Gastroesophageal sphincter (tissue), 3 donors: ENCODE results near the gene BUD13.

ENCODE experiments used
- EP300 ChIP-seq: sonication (generic); formaldehyde crosslinking; IDR thresholded peaks from one replicate; pipeline ENCODE4 v1.6.1; 2017; ENCODE audit warnings: antibody characterized with exemption, mild to moderate bottlenecking
- POLR2A ChIP-seq, 2 donors: fragments of 450-650 bp; IDR thresholded peaks; one replicate each; pipeline ENCODE4 v1.6.1; 2017; ENCODE audit warnings: antibody characterized with exemption in 2 of 2, mild to moderate bottlenecking in 2 of 2, moderate library complexity in 1 of 2
- POLR2AphosphoS5 ChIP-seq: sonication (generic); formaldehyde crosslinking; IDR thresholded peaks from one replicate; pipeline ENCODE4 v1.6.1; 2017; ENCODE audit warnings: antibody characterized with exemption
- TF ChIP-seq, protein P1 (sequence below), 4 experiments: fragments of 200-600 bp in 2 of 4; fragments of 450-650 bp in 2 of 4; sonication (generic) in 1 of 4; IDR thresholded peaks; one replicate each; pipeline ENCODE4 v1.5.1; 2017 to 2019; ENCODE audit warnings: antibody characterized with exemption in 4 of 4, mild to moderate bottlenecking in 2 of 4, moderate library complexity in 2 of 4

DNA sequence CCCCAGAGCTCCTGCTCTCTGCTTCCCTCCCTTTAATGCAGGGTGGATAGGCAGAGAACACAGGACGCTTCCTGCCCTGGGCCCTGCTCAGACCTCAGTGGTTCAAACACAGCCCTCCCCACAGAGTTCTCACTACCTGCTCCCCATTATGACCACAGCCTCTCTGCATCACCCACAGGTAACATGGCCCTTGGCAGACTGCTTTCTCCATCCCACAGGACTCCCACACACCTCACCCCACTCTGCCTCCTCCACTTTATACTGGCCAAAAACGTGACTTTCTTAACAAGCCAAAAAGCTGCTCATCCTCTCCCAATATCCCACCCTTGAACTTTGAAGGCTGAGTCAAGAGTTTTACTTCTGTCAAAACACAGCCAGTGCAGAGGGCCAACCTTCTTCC is 33.8 kb downstream of the BUD13 start:
- TF ChIP-seq, protein P1, sequence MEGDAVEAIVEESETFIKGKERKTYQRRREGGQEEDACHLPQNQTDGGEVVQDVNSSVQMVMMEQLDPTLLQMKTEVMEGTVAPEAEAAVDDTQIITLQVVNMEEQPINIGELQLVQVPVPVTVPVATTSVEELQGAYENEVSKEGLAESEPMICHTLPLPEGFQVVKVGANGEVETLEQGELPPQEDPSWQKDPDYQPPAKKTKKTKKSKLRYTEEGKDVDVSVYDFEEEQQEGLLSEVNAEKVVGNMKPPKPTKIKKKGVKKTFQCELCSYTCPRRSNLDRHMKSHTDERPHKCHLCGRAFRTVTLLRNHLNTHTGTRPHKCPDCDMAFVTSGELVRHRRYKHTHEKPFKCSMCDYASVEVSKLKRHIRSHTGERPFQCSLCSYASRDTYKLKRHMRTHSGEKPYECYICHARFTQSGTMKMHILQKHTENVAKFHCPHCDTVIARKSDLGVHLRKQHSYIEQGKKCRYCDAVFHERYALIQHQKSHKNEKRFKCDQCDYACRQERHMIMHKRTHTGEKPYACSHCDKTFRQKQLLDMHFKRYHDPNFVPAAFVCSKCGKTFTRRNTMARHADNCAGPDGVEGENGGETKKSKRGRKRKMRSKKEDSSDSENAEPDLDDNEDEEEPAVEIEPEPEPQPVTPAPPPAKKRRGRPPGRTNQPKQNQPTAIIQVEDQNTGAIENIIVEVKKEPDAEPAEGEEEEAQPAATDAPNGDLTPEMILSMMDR (IDR thresholded peaks at IDR 0.05): no peak
- TF ChIP-seq POLR2A (IDR thresholded peaks at IDR 0.05): no peak
- no peak for TF ChIP-seq POLR2AphosphoS5
- TF ChIP-seq EP300: no peak
